ENCODE data around the gene KRTAP12-2. TPM values are rescaled to one million over a fixed set of nuclear protein-coding genes. Genes with fewer than 3 reads are reported as not detected.
A peak's percentile ranks its signal among the peaks of the same experiment; 100 is the strongest.

KRTAP12-2 gene
- total and polyA plus RNA-seq, 8 donors, result not detected

DNA sequence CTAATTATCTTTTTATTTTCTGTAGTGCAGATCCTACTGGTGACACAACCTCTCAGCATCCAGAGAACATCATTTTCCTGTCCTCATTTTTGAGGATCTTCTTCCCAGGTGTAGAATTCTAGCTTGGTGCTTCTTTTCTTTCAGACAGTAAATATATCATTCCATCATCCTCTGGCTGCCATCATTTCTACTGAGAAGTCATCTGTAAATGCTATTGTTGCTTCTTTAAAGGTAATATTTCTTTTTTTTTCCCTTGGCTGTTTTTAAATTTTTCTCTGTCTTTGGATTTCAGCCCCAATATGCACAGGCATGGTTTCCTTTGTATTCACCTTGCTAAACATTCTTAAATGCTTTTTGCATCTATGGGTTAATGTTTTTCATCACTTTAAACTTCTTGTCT lies 43.2 kb downstream of the KRTAP12-2 start:
- TF ChIP-seq, protein P1, sequence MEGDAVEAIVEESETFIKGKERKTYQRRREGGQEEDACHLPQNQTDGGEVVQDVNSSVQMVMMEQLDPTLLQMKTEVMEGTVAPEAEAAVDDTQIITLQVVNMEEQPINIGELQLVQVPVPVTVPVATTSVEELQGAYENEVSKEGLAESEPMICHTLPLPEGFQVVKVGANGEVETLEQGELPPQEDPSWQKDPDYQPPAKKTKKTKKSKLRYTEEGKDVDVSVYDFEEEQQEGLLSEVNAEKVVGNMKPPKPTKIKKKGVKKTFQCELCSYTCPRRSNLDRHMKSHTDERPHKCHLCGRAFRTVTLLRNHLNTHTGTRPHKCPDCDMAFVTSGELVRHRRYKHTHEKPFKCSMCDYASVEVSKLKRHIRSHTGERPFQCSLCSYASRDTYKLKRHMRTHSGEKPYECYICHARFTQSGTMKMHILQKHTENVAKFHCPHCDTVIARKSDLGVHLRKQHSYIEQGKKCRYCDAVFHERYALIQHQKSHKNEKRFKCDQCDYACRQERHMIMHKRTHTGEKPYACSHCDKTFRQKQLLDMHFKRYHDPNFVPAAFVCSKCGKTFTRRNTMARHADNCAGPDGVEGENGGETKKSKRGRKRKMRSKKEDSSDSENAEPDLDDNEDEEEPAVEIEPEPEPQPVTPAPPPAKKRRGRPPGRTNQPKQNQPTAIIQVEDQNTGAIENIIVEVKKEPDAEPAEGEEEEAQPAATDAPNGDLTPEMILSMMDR (IDR thresholded peaks at IDR 0.05), result no peak
- Histone ChIP-seq H3K9me3 (no peaks in the 10 kb centered on the region), H3K4me1 (no peaks in the 10 kb centered on the region), H3K27me3 (no peaks in the 10 kb centered on the region), H3K4me3 (no peak overlapping the region), H3K36me3 (no peaks in the 10 kb centered on the region), H3K27ac (no peak overlapping the region)
- FAIRE-seq (no peak), DNase-seq (no peak), ATAC-seq (no peak)
- intact Hi-C loops (cut with DNase I), result no loop called here

DNA sequence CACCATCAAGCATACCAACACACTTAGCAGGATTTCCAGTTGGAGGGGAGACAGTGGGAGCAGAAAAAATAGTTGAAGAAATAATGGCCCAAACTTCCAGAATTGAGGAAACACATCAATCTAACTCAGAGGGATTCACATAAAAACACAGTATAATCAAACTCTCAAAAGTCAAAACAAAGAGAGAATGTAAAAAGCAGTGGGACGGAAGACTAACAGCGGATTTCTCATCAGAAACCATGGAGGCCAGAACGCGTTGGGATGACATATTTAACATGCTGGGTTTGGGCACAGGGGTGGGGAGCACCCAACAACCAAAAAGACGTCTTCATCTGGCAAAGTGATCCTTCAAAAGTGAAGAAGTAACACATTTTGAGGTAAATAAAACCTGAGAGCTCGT lies 46.8 kb downstream of the KRTAP12-2 start:
- Histone ChIP-seq H3K9me3 (no peaks in the 10 kb centered on the region), H3K4me3 (no peak overlapping the region), H3K27ac (no peak overlapping the region), H3K27me3 (no peaks in the 10 kb centered on the region), H3K4me1 (no peaks in the 10 kb centered on the region), H3K36me3 (no peaks in the 10 kb centered on the region)
- DNase-seq, result no peak
- FAIRE-seq, result no peak
- no peak for ATAC-seq
- 72 to 76% methylated on average over 6 of the region's 6 CpGs for WGBS, 2 donors
- intact Hi-C loops (cut with DNase I), result no loop called here
- TF ChIP-seq, protein P1 (IDR thresholded peaks at IDR 0.05), result no peak

DNA sequence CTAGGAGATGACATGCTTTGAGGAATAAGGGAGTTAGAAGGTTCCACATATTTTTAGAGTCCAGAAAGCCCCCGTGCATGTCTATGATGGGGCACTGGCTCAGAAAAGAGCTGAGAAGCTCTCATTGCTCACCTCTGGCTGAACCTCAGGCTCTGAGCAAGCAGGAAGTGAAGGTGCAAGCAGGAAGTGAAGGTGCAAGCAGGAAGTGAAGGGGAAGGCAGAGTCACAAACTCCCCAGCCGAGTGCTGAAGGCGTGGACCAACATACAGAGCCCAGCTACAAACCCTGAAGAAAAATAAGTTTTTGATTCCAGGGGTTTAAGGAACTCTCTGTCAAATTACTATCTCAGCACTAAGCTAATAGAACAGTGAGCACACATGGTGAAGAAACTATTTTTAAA lies 47.8 kb downstream of the KRTAP12-2 start:
- H3K9me3 ChIP-seq, result no peaks in the 10 kb centered on the region
- no peak overlapping the region for H3K27ac ChIP-seq
- WGBS, 2 donors, result 60 to 80% methylated on average over 3 of the region's 3 CpGs
- peak in 1 of 4 donors; percentile 30 for ATAC-seq
- no peak for DNase-seq
- H3K4me3 ChIP-seq, result no peak overlapping the region
- H3K27me3 ChIP-seq, result no peaks in the 10 kb centered on the region
- no peaks in the 10 kb centered on the region for H3K4me1 ChIP-seq
- H3K36me3 ChIP-seq, result no peaks in the 10 kb centered on the region
- TF ChIP-seq, protein P1 (IDR thresholded peaks at IDR 0.05), result no peak
- intact Hi-C loops (cut with DNase I), result no loop called here
- FAIRE-seq, result no peak

DNA sequence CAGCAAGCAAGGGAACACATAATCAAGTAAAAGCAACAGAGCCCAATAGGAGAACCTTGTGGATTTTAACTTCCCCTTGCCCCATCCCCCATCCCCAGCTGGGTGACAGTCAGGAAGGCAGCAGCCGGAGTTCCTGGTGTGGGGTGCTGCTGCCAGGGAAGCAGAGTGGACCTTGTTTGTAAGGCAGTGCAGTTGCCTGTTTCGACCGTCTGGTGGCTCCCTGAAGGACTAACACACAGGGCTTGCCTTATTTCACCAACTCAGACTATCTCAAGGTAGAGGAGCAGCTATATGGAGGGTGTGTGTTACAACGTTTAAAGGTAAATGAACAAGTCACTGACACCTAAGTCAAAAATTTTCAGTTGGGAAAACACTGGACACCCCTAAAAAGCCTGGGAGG lies 48.2 kb downstream of the KRTAP12-2 start:
- 11 to 25% methylated on average over 4 of the region's 4 CpGs for WGBS, 2 donors
- TF ChIP-seq, protein P1 (IDR thresholded peaks at IDR 0.05), result no peak
- Histone ChIP-seq H3K4me3 (no peak overlapping the region), H3K9me3 (no peaks in the 10 kb centered on the region), H3K36me3 (no peaks in the 10 kb centered on the region), H3K4me1 (no peaks in the 10 kb centered on the region), H3K27ac (no peak overlapping the region), H3K27me3 (no peaks in the 10 kb centered on the region)
- intact Hi-C loops (cut with DNase I), result no loop called here
- peak in 2 of 4 donors; percentile 68 to 69 for ATAC-seq
- no peak for FAIRE-seq
- DNase-seq, result no peak

DNA sequence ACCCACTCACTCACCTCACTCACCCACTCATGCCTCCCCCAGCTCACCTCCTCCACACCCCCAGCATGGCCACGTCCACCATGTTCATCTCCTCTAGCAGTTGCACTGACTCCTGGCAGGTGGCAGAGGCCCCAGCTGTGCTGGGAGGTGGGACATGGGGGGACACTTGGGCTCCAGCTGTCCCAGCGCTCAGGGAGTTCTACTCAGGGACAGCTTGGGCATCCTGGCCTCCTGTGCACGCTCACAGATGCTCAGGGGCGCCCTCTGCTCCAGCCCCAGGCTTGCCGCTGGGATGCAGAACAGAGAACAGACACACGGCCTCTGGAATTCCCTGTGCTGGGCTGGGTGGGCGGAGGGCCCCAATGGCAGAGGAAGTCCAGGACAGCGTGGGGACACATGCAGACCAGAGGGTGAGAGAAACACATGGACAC lies 49.6 kb downstream of the KRTAP12-2 start:
- DNase-seq (peak in 1 of 6 donors; percentile 34), ATAC-seq (no peak), FAIRE-seq (no peak)
- Histone ChIP-seq H3K9me3 (no peaks in the 10 kb centered on the region), H3K36me3 (no peaks in the 10 kb centered on the region), H3K27ac (no peak overlapping the region), H3K27me3 (no peaks in the 10 kb centered on the region), H3K4me1 (no peaks in the 10 kb centered on the region), H3K4me3 (no peak overlapping the region)
- WGBS, 2 donors, result 45 to 46% methylated on average over 8 of the region's 8 CpGs
- TF ChIP-seq, protein P1 (IDR thresholded peaks at IDR 0.05), result no peak
- intact Hi-C loops (cut with DNase I), result no loop called here
